GM12864 (cell line): ENCODE measurements around the gene PDE6D.

ENCODE experiments used
- DNase-seq: peaks from one replicate; pipeline ENCODE4 v3.0.0-alpha.2; 2011; ENCODE audit warnings: low read depth
- H3K4me3 ChIP-seq: 2 replicates; pipeline ENCODE4 v1.5.1; 2011; ENCODE audit warnings: mild to moderate bottlenecking, low read depth, low read length, control low read depth
- TF ChIP-seq, protein P1 (sequence below): IDR thresholded peaks from 2 replicates; pipeline ENCODE4 v1.5.1; 2011; ENCODE audit warnings: low read depth, mild to moderate bottlenecking, moderate library complexity, low read length, control low read depth, inconsistent platforms; ENCODE audit errors: missing control alignments

The PDE6D gene

DNA sequence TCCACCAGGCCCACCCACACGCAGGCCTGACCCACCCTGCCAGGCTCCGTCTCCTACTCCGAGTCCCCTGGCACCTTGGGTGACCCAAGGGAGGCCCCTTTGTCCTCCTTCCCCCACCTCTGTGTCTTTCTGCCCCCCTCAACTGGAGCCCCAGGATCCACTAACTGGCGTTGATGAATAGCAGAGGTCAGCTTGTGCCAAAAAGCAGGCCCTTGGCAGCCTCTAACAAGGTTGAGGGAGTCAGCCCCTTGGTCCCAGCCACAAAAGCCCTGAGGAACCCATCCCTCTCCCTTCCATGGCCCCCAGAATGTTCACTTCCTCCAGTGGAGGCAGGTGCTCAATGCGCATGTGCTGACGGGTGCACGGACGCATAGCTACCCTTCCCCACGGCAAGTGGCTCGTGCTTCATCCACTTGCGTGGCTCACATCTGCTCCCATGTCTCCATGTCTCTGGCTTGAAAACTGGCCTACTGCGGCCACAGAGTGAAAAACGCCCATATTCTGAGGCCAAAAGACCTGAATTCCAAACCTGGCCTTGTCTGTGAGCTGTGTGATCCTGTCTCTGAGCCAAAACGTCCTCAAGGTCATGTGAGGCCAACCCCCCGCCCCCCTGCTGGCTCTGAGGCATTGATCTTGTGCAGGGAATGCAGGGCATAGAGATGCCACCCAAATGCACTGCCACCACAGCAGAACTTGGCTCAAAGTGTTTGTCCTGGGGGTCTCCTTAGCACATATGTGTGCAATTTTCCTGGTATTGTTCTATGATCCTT lies 91.8 kb downstream of the PDE6D start:
- H3K4me3 ChIP-seq: no peak overlapping the region
- no peak for DNase-seq
- TF ChIP-seq, protein P1, sequence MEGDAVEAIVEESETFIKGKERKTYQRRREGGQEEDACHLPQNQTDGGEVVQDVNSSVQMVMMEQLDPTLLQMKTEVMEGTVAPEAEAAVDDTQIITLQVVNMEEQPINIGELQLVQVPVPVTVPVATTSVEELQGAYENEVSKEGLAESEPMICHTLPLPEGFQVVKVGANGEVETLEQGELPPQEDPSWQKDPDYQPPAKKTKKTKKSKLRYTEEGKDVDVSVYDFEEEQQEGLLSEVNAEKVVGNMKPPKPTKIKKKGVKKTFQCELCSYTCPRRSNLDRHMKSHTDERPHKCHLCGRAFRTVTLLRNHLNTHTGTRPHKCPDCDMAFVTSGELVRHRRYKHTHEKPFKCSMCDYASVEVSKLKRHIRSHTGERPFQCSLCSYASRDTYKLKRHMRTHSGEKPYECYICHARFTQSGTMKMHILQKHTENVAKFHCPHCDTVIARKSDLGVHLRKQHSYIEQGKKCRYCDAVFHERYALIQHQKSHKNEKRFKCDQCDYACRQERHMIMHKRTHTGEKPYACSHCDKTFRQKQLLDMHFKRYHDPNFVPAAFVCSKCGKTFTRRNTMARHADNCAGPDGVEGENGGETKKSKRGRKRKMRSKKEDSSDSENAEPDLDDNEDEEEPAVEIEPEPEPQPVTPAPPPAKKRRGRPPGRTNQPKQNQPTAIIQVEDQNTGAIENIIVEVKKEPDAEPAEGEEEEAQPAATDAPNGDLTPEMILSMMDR: no peak

DNA sequence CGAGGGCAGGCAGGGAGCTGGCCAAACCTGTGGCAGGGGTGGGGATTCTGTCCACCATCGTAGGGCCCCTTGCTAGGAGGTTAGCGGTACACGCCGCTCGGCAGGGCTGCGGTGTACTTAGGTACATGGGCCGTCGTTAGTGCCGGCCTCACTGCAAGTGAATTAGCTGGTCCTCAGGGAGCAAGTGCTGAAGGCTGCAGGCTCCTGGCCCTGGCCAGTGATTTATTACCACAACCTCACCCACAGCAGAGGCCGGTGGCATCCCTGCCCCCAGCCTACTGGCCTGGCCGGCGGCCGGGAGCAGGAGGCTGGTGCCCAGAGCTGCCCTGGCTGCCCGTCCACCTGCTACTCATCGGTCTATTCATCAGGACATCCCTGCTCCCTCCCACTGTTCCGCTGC lies 92.4 kb downstream of the PDE6D start:
- TF ChIP-seq, protein P1: no peak
- no peak for DNase-seq
- no peak overlapping the region for H3K4me3 ChIP-seq

DNA sequence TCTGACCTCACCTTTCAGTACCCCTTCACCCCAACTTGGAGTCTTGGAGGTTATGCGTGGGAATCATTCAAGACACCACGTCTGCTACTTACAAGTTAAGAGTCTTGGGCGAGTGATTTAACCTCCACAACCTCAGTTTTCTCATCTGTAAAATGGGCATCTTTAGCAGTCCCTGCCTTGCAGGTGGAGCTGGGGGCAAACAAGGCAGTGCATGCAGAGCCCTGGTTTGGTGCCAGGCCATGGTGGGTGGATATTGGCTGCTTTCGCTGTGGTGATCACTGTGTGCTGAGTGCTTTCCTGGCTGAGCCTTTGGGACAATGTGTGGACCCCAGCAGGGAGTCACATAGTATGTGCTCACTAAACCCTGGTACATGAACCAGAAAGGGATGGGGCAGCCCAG lies 93.1 kb downstream of the PDE6D start:
- no peak for DNase-seq
- no peak overlapping the region for H3K4me3 ChIP-seq
- TF ChIP-seq, protein P1: no peak

DNA sequence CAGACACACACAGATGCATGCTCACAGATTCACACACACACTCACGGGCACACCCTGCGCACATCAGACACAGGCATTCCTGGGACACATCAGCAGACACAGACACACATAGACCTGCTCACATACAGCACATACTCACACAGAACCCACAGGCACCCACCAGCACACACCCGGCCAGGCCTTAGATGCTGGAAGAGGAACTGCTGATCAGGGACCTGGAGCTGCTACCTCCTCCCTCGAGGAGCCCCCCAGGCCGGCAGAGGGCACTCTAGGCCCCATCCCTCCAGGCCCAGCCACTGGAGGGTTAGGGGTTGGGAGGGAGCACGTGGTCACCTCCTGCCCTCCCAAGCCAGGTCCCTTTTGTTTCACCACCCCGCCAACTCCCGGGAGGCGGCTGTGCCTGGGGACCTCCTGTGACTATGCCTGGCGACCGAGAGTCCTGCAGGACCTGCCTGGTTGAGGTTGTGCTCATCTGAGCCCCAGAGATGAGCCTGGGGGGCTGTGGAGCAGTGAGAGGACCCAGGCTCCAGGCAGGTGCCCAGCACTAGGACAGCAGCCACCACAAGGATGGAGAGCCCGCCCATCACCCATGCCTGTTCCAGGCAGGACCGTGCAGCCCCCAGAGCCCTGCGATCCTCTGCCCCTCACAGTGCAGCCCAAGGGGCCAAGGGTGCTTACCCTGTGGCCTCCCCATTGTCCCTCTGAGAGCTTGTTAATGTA lies 93.8 kb downstream of the PDE6D start:
- TF ChIP-seq, protein P1: peak; percentile 85
- H3K4me3 ChIP-seq: no peak overlapping the region
- no peak for DNase-seq

DNA sequence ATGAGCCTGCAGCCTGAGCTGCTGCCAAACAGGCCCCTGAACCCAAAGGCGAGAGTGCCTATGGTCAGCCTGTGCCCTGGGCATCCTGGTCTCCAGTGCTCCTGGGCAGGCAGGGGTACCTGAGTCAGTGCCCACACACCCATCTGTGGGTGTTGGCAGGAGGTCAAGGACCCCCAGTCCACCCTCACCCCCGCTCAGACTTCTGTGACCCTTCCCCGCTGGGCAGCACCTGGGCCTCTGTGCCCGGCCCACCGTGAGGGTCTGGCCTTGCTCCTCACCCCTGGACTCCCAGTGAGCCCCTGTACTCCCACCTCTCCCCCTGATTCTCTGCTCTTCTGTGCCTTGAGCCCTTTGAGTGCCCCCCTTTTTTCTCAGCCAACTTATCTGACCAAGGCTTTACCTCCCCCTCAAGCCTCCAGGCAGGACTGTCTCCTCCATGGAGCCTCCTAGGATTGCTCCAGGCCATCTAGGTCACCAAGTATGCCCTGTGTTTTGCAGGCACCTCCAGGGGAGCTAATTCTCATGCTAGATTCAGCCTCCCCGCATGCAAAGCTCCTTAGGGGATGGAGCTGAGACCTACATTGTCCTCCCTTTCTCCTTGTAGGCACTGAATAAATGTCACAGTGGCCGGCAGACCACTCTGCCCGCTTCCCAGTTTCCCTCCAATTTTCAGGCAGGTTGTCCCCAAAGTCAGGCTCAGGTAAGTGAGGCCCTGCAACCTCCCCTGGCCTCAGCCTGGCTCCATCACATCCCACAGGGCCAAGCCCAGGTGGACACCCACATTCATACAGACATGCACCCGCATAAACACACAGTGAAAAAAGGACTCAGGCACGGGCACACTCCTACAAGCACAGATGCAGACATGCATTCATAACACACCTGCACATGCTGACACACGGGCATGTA lies 94.6 kb downstream of the PDE6D start:
- DNase-seq: no peak
- TF ChIP-seq, protein P1: no peak
- no peak overlapping the region for H3K4me3 ChIP-seq

DNA sequence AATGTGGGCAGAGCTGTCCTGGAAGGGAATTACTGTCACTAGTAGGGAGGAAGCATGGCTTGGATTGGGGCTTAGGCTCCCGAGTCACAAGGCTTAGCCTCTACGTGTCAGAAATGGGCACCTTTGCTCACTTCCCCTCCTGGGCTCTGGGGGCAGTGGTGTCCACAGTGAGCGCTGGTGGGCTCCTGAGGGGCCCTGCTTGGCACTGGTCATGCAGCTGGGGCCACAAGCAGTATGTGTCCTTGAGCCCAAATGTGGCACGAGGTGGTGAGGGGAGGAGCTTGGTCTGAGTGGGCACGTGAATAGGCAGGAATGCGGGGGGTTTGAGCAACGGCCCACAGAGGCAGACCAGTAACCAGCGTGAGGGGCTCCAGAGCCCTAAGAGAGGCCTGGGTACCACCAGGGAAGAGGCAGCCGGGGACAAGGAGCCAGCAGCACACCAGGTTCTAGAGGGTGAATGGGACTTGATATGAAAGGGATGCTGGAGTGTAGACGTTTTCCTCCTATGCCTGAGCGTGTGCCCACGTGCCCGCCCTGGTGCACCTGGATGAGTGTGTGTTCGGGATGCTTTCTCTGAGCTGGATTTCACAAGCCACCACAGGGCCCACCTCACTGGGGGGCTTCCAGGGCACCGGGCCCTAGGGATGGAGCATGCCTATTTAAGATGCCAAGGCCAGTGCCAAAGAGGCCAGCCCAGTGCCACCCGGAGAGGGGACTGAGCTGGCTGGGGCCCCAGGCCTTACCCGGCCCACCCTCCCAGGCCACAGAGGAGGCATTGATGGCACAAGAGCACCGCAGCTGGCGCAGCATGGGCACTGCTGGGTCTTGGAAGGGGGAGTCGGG lies 95.5 kb downstream of the PDE6D start:
- DNase-seq: no peak
- TF ChIP-seq, protein P1: peak; percentile 54
- no peak overlapping the region for H3K4me3 ChIP-seq
